GM23338 (cell line): ENCODE data around the gene GLCE. TPM values are rescaled to one million over a fixed set of nuclear protein-coding genes. Genes with fewer than 3 reads are reported as not detected.
A peak's percentile ranks its signal among the peaks of the same experiment; 100 is the strongest.

ENCODE experiments used
- ATAC-seq: fragments of 200-7000 bp; cut with Tn5 transposase; 3 replicates; pipeline ENCODE4 v1.9.1; 2020
- DNase-seq: peaks from one replicate; pipeline ENCODE4 v3.0.0-alpha.2; 2015; ENCODE audit warnings: low spot score
- H2AFZ ChIP-seq: fragments of 200-600 bp; sonication (generic); 2 replicates; pipeline ENCODE4 v1.8.0; 2016; ENCODE audit warnings: antibody characterized with exemption, mild to moderate bottlenecking, moderate library complexity
- H3F3A ChIP-seq: fragments of 200-600 bp; sonication (generic); replicated peaks from 2 replicates; pipeline ENCODE4 v1.8.0; 2017; ENCODE audit warnings: antibody characterized with exemption, mixed run types, low read depth
- H3K27ac ChIP-seq: fragments of 200-600 bp; sonication (generic); 2 replicates; pipeline ENCODE4 v1.6.1; 2016; ENCODE audit warnings: low read depth
- H3K27me3 ChIP-seq: fragments of 200-600 bp; sonication (generic); 2 replicates; pipeline ENCODE4 v1.8.0; 2016; ENCODE audit warnings: mild to moderate bottlenecking, mixed run types, moderate library complexity; ENCODE audit not compliant: insufficient read depth
- H3K36me3 ChIP-seq: fragments of 200-600 bp; sonication (generic); 2 replicates; pipeline ENCODE4 v1.8.0; 2016; ENCODE audit warnings: mild to moderate bottlenecking; ENCODE audit not compliant: insufficient read depth
- H3K4me1 ChIP-seq: fragments of 200-600 bp; sonication (generic); 2 replicates; pipeline ENCODE4 v1.8.0; 2016; ENCODE audit warnings: mild to moderate bottlenecking, moderate library complexity; ENCODE audit not compliant: insufficient read depth
- H3K4me2 ChIP-seq: fragments of 200-600 bp; sonication (generic); 2 replicates; pipeline ENCODE4 v1.7.1; 2017; ENCODE audit warnings: mixed run types
- H3K4me3 ChIP-seq: fragments of 200-600 bp; sonication (generic); 2 replicates; pipeline ENCODE4 v1.6.1; 2016; ENCODE audit warnings: mixed run types
- H3K79me2 ChIP-seq: fragments of 200-600 bp; sonication (generic); replicated peaks from 2 replicates; pipeline ENCODE4 v1.8.0; 2017; ENCODE audit warnings: mild to moderate bottlenecking; ENCODE audit not compliant: insufficient read depth
- H3K9me2 ChIP-seq: fragments of 200-600 bp; sonication (generic); 2 replicates; pipeline ENCODE4 v1.8.0; 2017; ENCODE audit not compliant: insufficient read depth
- H4K20me1 ChIP-seq: fragments of 200-600 bp; sonication (generic); replicated peaks from 2 replicates; pipeline ENCODE4 v1.8.0; 2017; ENCODE audit warnings: mild to moderate bottlenecking; ENCODE audit not compliant: insufficient read depth
- H3K27ac Mint-ChIP-seq: 2 replicates; pipeline ENCODE4 v1.8.0; 2020; ENCODE audit warnings: inconsistent platforms, mild to moderate bottlenecking, moderate library complexity, mixed read lengths
- H3K27me3 Mint-ChIP-seq: 3 replicates; pipeline ENCODE4 v1.8.0; 2022; ENCODE audit warnings: low read depth, mild to moderate bottlenecking, moderate library complexity, mixed read lengths, inconsistent platforms; ENCODE audit not compliant: insufficient read depth, poor library complexity
- H3K36me3 Mint-ChIP-seq: 3 replicates; pipeline ENCODE4 v1.8.0; 2021; ENCODE audit warnings: low read depth, mild to moderate bottlenecking, inconsistent platforms, moderate library complexity, mixed read lengths
- H3K4me1 Mint-ChIP-seq: 3 replicates; pipeline ENCODE4 v1.8.0; 2020; ENCODE audit warnings: mild to moderate bottlenecking, inconsistent platforms, mixed read lengths
- H3K4me3 Mint-ChIP-seq: 3 replicates; pipeline ENCODE4 v1.8.0; 2021; ENCODE audit warnings: moderate library complexity, mild to moderate bottlenecking, inconsistent platforms, mixed read lengths
- H3K9me3 Mint-ChIP-seq: 3 replicates; pipeline ENCODE4 v1.8.0; 2020; ENCODE audit warnings: moderate library complexity, mild to moderate bottlenecking, inconsistent platforms, mixed read lengths
- CREB1 ChIP-seq: fragments of 250-450 bp; sonication (Bioruptor Pico); IDR thresholded peaks from 2 replicates; pipeline ENCODE4 v1.5.0; 2020; ENCODE audit warnings: low read depth, mild to moderate bottlenecking, moderate library complexity
- CTCF ChIP-seq, 2 experiments: fragments of 200-600 bp in 1 of 2; sonication (generic) in 1 of 2; conservative IDR thresholded peaks; 2 replicates each; pipeline versions ENCODE4 v1.5.1 to v1.6.1; 2016 to 2017; ENCODE audit warnings: antibody characterized with exemption in 2 of 2, low read depth in 2 of 2, mild to moderate bottlenecking in 2 of 2, moderate library complexity in 1 of 2
- EZH2 ChIP-seq: fragments of 200-600 bp; sonication (generic); IDR thresholded peaks from one replicate; pipeline ENCODE4 v1.8.0; 2017; ENCODE audit warnings: antibody characterized with exemption, mild to moderate bottlenecking, low read depth; ENCODE audit not compliant: unreplicated experiment
- EZH2phosphoT487 ChIP-seq: fragments of 200-600 bp; sonication (generic); IDR thresholded peaks from one replicate; pipeline ENCODE4 v1.8.1; 2018; ENCODE audit warnings: antibody characterized with exemption; ENCODE audit not compliant: unreplicated experiment
- POLR2AphosphoS5 ChIP-seq: IDR thresholded peaks from 2 replicates; pipeline ENCODE4 v1.6.1; 2016; ENCODE audit warnings: antibody characterized with exemption, low read depth
- STAT1 ChIP-seq: IDR thresholded peaks from one replicate; pipeline ENCODE4 v1.6.1; 2016; ENCODE audit warnings: antibody characterized with exemption; ENCODE audit not compliant: unreplicated experiment
- ZNF114 ChIP-seq: fragments of 250-450 bp; sonication (Bioruptor Pico); IDR thresholded peaks from 2 replicates; pipeline ENCODE4 v1.5.0; 2020; ENCODE audit warnings: mild to moderate bottlenecking, moderate library complexity
- ZNF331 ChIP-seq: fragments of 250-450 bp; sonication (Bioruptor Pico); IDR thresholded peaks from 2 replicates; pipeline ENCODE4 v1.5.0; 2020; ENCODE audit warnings: low read depth, mild to moderate bottlenecking, moderate library complexity
- ZNF462 ChIP-seq: fragments of 250-450 bp; sonication (Bioruptor Pico); IDR thresholded peaks from 2 replicates; pipeline ENCODE4 v1.5.0; 2020; ENCODE audit warnings: mild to moderate bottlenecking, moderate library complexity
- polyA plus RNA-seq: library from polyadenylated mRNA; unstranded; fragments of >200 nt; fragmentation: Nextera tagmentation; extraction: Ambion mirVana; gene quantifications from 2 replicates; pipeline ENCODE4 v1.2.1, GENCODE V29; 2016
- total RNA-seq: library from RNA; depleted of rRNA; stranded (reverse); fragments of >200 nt; shearing (Covaris generic); gene quantifications from 2 replicates; pipeline ENCODE4 v1.2.3, GENCODE V29; 2014
- TF ChIP-seq, protein P1 (sequence below): IDR thresholded peaks from 2 replicates; pipeline ENCODE4 v1.6.1; 2016; ENCODE audit warnings: antibody characterized with exemption

GLCE gene
- total and polyA plus RNA-seq, 2 experiments from 2014 or later = 7.5 to 15.5 TPM

DNA sequence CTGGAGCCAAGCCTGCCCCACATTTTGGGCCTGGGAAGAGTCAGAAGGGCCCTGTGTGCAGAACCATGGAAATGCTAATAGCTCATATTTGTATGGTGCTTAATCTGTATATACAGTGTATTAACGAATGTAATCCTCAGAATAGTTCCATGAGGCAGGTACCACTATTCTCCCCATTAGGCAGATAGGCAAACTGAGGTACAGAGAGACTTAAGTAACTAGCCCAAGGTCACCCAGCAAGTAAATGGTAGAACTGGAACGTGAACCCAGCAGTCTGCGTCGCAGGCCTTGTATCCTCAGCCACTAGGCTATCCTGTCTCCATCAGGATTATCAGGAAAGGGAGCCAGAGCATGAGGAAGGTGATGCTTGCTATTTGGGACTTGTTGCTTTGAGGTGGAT is 28.0 kb upstream of the GLCE start:
- Mint-ChIP-seq H3K27me3 (peaks cover 5% of the 10 kb centered on the region), H3K4me1 (peaks cover 32% of the 10 kb centered on the region), H3K4me3 (no peak overlapping the region), H3K36me3 (no peaks in the 10 kb centered on the region), H3K9me3 (no peaks in the 10 kb centered on the region), H3K27ac (no peak overlapping the region)
- Histone ChIP-seq H4K20me1 (no peaks in the 10 kb centered on the region), H3K36me3 (no peaks in the 10 kb centered on the region), H2AFZ (no peak overlapping the region), H3F3A (no peaks in the 10 kb centered on the region), H3K79me2 (no peaks in the 10 kb centered on the region), H3K9me2 (peaks cover 8% of the 10 kb centered on the region; the same call in 1 of the 2 replicates), H3K4me3 (no peak overlapping the region), H3K27ac (no peak overlapping the region), H3K27me3 (no peaks in the 10 kb centered on the region), H3K4me2 (no peak overlapping the region), H3K4me1 (peaks cover 10% of the 10 kb centered on the region)
- DNase-seq (no peak), ATAC-seq (no peak)
- TF ChIP-seq ZNF331 (CRISPR knock-in tag) (no peak), CREB1 (no peak), EZH2 (no peak), ZNF114 (CRISPR knock-in tag) (no peak), CTCF (conservative IDR thresholded peaks at IDR 0.05; ENCODE audit: low read depth in 2 of 2) (no peak), POLR2AphosphoS5 (no peak)
- TF ChIP-seq, protein P1, sequence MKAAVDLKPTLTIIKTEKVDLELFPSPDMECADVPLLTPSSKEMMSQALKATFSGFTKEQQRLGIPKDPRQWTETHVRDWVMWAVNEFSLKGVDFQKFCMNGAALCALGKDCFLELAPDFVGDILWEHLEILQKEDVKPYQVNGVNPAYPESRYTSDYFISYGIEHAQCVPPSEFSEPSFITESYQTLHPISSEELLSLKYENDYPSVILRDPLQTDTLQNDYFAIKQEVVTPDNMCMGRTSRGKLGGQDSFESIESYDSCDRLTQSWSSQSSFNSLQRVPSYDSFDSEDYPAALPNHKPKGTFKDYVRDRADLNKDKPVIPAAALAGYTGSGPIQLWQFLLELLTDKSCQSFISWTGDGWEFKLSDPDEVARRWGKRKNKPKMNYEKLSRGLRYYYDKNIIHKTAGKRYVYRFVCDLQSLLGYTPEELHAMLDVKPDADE = no peak

DNA sequence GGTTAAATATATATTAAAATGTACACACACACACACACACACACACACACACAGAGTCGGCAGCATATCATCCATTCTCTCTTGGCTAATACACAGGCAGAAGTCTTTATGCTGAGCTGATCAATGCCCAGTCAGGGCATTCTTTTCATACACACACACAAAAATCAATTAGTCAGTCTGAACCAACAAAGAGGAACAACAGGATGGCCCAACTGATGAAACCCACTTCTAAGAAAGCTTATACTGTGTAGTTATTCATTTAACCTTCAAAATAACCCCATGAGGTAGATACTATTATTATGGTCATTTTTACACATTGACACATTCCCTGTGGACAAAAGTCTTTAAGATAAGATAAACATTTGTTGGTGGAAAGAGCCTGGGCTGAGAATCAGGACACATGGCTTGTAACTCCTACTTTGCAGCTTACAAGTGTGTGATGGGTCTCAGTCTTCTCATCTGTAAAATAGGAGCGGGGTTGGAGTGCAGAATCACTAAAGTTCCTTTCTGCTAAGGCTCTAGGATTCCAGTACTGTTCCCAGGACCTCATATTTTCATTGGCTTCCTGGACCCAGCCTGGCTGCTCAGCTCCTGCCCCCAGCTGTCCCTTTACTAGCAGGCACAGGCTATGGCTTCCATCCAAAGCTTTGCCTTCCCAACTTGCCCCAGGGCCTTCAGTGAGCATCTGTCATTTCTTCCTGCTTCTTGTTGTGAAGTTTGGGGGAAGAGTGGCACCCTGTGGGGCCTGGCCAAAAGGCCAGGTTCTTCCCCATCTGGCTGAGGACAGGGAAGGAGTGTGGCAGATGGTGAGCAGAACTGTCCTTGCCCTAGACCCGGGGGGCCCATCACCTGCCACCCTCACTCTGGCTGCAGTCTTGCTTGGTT is 27.2 kb upstream of the GLCE start:
- H3K79me2 ChIP-seq = no peaks in the 10 kb centered on the region
- 0 out of 2 replicates have a peak overlapping the region, but pooled peaks have one; percentile 66 for H3K27ac Mint-ChIP-seq
- H4K20me1 ChIP-seq = no peaks in the 10 kb centered on the region
- H3K4me2 ChIP-seq = no peak overlapping the region
- ATAC-seq (no peak), DNase-seq (no peak)
- H3K4me1 ChIP-seq = peaks cover 10% of the 10 kb centered on the region
- H3K9me3 Mint-ChIP-seq = no peaks in the 10 kb centered on the region
- H3K4me1 Mint-ChIP-seq = peaks cover 38% of the 10 kb centered on the region
- H3K36me3 ChIP-seq = no peaks in the 10 kb centered on the region
- H3F3A ChIP-seq = no peaks in the 10 kb centered on the region
- no peaks in the 10 kb centered on the region for H3K27me3 ChIP-seq
- peaks cover 8% of the 10 kb centered on the region; the same call in 1 of the 2 replicates for H3K9me2 ChIP-seq
- no peak overlapping the region for H3K4me3 Mint-ChIP-seq
- no peaks in the 10 kb centered on the region for H3K36me3 Mint-ChIP-seq
- H3K27ac ChIP-seq = no peak overlapping the region
- H3K27me3 Mint-ChIP-seq = peaks cover 5% of the 10 kb centered on the region
- H3K4me3 ChIP-seq = no peak overlapping the region
- H2AFZ ChIP-seq = no peak overlapping the region
- no peak for TF ChIP-seq EZH2phosphoT487
- no peak for TF ChIP-seq STAT1
- no peak for TF ChIP-seq ZNF462 (CRISPR knock-in tag)
